Stimulated activated CD8-positive, alpha-beta memory T cell treated with anti-CD3 and anti-CD28 coated beads, Interleukin-7, amount 100 ng/mL, for 4 hours (primary cell): ENCODE data around the gene ZNF554.

ENCODE experiments used
- DNase-seq, 2 donors: peaks; one replicate each; pipeline ENCODE4 v3.0.0-alpha.2; 2020; ENCODE audit warnings: low read depth in 2 of 2

ZNF554 gene

DNA sequence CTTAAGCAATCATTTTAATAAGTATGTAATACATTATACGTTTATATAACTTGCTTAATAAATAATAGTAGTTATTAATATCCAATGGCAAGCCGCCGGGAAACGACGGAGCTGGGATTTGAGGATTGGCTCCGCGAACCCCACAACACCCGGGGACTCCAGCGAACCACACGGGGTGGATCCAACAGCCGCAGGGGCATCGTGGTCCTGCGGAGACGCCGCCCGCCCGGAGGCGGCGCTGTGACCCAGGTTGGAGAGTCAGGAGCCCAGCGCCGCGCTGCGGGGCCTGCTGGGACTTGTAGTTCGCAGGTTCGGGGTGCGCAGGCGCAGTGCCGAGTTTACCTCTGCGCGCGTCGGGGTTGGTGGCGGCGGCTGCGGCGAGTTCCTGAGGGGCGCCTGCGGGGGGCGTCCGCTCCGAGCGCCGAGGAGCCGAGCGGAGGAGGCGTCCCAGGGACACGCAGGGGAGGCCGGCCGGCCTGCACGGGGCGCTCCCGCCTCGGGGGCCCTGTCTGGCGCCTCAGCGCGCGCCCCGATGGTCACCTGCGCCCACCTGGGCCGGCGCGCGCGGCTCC is at the start of gene ZNF554:
Gene ZNF554, plus strand, starts transcription at position 329 of the 572 bp plus-strand sequence. Its CDS starts 204 bp downstream, at position 533.
- DNase-seq, result peak; percentile 94 to 97

DNA sequence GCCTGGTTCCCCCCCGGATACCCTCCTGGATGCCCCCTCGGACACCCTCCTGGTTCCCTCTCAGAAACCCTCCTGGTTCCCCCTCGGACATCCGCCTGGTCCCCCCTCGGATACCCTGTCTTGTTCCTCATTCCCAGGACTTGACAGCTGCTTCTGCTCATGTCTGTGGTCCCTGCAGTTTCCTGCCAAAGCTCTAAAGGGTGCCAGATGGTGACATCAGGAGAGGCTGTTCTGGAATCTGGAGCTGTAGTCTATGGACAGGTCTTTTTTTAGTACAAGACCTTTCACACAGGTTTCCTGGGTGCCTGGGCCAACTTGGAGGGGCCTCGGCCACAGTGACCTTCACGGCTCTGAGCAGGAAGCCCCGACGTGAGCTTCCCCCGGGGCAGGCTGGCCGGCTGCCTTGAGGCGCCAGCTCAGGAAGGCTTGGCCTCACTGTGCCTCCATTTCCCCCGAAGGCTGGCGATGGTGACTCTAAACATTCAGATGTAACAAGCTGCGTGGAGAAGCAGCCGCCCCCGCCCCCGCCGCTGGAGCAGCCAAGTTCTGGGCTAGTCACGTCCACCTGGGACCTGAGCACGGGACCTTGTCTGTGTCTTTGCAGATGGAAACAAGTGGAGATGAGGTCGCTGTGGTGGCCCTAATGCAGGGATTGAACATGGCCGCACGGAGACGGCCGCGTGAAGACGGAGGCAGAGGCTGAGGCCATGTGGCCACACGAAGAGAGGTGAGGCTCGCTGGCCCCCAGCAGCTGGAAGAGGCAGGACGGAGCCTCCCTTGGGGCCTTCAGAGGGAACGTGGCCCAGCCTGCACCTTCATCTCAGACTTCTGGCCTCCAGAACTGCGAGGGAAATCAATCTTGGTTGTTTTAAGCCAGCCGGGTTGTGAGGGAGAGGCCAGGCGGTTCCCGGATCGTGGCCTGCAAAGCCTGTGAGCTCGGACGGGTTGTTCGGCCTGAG is 49.3 kb upstream of the ZNF554 start:
- DNase-seq, result no peak

DNA sequence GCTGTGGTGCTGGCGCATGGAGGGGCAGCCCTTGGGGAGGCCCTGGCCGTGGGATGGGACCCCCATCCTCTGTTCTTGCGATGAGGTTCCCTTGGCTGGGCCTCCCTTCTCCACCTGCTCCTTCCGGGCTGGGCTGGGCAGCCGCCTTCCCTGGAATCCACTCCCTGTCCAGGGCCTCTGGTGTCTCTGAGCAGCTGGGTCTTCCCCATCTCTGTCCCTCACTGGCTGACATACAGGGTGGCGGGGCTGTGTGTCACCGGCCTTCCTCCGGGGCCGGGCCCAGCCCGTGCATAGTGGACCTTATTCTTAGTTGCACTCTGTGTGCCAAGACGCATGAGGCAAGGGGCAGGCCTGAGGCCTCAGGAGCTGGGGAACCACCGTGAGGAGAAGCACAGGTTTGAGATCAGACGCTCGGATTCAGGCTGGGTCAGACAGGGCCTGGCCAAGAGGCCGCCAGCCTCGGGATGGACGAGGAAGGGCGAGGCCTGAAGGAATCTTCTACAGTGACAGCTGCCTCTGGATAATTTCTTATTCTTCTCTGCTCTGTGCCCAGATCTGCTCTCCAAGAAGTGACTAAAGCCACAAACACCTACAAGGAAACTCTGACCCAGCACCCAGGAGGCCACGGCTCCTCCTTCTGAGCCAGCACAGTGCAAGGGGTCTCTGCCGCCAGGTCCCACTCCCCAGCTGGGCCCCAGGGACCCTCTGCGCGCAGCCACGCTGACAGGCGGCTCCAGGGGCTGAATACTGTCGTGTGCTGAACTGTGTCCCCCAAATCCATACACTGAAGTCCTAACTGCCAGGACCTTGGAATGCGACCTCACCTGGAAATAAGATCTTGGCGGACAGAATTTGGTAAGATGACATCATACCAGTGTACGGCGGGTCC is 47.6 kb upstream of the ZNF554 start:
- DNase-seq, result no peak

DNA sequence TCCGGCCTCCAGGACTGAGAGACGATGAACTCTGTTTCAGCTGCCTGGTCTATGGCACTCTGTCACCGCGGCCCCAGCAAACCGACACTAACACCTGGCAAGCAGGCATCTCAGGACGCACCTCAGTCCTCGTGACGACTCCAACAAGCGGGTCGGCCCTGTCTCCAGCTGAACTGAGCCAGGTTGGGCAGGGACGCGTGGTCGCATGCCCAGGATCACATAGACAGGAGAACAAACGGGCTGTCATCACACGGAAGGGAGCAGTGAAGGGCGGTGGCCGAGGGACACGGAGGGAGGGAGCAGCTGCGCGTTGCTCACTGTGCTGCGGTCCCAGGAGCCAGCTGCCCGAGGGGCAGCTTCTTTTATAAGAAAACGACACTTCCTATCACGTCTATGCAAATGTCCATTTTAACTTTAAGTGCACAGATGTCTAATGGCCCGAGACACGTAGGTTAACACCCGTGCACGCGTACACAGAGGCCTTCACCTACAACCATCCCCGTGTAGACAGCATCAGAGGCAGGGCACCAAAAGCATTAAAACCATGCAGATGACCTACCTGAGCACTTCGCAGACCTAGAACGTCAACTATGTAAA is 45.5 kb upstream of the ZNF554 start:
- DNase-seq, result no peak

DNA sequence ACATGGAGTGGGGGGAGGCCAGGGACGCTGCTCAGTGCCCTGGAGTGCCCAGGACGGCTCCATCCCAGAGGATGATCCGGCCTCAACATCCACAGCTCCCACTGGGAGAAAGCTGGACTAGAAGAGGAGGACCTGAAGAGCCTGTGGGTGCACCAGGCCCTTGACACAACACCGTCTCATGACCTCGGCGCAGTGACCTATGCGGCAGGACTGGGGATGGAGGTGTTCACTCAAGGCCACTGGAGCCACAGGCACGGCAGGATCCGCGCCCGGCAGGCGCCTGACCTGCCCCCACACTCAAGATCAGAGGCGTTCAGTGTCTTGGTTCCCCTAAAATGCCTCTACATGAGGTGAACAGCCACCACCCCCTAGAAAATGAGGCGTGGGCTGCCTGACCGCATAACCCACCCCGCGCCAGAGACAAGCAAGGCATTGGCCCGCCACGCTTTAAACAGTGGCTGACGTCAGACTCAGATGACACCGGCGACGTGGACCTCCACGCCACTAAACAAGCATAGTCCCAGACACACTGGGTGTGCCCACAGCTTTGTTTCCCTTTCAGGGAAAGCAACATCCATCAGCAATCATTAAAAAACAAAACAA is 44.6 kb upstream of the ZNF554 start:
- no peak for DNase-seq

DNA sequence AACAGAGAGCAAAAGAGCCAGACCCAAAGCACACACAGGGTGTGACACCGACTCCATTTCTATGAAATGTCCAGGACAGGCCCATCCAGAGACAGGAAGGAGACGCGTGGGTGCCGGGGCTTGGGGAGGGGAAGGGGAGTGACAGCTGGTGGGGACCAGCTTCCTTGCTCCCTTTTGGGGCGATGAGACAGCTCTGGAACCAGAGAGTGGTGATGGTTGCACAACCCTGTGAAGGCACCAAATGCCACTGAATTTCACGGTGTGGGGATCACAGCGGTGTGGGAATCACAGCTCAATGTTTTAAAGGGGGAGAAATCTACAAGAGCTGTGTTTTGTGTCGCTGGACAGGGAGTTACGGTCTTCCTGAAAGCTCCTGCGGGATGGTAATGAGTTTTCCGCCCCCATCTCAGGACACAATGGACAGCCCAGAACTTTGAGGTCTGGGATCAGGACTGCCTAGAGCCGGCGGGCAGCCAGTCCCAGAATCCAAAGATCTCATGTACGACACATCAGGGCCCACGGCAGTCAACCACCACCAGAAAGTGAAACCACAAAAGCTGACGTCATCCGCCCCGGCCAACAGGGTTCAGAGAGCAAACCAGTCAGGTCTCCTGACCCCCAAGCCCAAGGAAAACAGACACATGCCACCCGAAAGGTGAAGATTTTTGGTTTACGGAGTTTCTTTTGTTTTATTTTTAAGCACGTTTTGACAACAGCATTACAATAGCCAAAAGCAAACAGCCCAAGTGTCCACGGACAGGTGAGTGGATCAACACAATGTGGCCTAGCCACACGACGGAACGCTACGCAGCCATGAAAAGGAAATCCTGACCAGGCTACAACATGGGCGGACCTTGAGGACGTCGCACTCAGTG is 43.9 kb upstream of the ZNF554 start:
- peak; percentile 61 to 64 for DNase-seq

DNA sequence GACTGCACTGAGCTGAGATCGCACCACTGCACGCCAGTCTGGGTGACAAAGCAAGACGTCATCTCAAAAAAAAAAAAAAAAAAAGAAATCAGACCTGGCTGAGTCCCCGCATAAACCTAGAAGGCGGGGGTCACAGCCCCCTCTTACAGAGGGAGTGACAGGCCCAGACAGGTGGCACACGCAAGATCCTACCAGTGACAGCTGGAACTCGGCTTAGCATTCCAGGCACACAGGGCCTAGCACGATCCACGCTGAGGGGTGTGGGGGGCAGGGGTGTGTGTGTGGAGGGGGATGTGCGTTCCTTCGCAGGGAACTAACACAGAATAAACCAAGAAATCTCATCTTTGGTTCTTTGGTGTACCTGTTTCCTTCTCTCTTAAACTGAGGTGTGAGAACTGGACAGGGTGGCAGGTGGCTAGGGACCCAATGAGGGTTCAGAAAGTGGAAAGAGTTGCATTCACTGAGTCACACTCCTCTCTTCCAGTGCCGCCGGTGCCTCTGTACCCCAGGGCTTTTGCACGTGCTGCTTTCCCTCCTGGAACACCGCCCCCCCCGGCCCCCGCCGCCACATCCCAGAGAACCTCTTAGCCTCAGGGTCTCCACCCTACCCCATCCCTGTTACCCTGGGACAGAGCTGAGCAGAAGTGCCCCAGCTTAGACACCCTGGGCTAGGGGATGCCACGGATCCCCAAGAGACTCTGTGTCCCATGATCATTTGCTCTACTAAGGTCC is 41.5 kb upstream of the ZNF554 start:
- DNase-seq, result no peak

DNA sequence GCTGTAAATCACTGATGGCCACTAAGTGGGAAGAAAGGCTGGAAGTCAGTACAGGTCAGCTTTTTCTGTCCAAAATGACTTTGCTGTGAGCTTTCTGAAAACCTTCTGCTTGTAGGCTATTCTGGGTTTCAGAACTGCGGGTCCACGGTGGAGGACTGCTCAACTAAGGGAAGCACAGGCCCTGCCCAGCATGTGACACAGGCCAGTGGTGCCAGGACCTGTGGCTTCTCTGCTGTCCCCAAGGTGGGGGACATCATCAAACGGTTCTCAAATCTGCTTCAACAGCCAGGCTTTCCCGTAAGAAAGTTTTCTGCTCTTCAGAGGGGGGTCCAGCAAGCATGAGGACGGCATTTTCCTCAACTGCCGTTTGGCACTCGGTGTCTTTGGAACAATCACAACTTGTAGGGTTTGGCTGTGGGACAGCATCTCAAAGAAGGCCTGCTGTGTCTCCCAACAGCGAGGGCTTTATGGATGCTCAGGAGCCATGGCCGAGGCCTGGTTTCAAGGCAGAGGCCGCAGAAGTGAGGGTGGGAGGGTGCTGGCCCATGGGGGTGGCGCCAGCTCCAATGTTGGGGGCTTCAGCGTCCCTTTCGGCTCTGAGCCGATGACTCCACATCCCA is 40.4 kb upstream of the ZNF554 start:
- DNase-seq, result no peak

DNA sequence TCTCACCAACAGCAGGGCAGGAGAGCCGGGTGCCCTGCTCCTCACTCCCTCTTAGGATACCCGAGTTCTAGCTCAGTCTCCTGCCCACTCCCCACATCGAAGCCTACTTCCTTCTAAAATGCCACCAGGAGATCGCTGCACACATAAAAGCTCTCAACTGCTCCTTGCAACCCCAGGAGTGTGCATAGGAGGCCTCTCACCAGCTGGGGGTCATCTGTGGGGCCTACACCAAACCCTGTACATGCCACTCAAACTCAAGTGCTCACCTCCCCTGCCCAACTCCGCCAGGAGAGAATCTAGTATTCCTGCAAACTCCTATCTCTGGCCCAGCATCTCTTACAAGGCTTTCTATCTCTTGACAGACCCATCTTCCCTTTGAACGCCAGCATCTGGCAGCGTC is 39.4 kb upstream of the ZNF554 start:
- no peak for DNase-seq

DNA sequence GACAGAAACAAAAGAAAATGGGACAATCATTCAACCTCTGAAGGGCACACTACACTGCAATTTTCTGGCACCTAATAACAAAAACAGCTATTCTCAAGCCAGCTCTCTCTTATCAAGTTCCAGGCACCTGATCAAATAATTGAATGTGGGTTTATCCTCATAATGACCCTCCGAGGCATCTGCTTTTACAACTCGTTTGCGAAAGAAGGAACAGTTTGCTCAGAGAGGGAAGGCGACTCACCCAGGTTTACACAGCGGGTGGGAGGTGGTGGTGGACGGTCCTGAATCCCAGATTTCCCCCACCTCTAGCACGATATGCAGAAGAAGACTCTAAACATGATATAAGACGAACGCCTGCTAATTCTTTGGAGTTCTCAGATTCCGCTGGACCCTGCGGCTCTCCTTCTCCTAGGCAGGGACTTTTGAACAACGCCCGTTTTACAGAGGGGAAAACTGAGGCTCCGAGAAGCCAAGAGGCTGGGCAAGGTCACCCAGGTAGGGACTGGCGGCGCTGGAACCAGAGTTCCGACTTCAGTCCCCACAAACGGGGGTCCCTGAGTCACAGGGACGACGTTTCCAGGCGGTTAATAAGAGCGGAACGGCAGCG is 37.2 kb upstream of the ZNF554 start:
- no peak for DNase-seq

DNA sequence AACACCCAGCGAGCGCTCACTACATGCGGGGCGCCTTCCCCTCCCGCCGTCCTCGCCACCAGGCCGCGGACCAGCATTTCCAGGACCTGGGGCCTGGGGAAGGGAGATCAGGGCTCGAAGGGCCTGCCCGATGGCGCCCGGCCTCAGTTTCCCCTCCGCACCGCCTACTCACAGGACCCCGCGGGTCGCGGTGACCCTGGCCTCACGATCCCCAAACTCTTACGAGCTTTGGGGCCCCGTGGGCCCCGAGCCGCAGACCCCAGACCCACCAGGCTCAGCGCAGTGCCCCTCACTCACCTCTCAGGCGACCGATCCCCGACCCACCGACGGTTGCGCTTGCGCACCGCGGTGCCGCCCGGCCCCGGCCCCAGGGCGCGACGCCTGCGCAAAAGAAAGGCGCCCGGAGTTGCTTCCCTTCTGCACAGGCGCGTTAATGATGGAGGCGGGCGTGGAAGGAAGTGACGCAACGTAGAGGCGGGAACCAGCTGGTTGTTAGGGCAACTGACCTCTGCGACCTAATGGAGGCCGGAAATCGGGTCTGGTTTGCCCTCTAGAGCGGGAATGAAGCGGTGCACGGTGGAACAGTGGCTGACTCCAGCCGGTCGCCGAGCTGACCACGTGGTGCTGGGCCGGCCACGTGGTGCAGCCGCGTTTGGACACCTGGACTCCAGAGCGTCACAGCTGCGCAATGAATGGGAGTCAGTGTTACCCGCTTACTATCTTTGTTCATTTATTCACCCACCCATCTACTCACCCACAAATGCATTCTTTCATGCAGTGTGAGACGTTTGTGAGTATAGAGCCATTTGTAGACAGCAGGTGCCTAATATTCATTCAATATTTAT is 36.5 kb upstream of the ZNF554 start, which contains the start of gene SGTA:
Gene SGTA, minus strand, starts transcription at position 338 of the 845 bp plus-strand sequence. CDS start 14,205 bp downstream, outside the sequence.
- DNase-seq, result peak; percentile 95

DNA sequence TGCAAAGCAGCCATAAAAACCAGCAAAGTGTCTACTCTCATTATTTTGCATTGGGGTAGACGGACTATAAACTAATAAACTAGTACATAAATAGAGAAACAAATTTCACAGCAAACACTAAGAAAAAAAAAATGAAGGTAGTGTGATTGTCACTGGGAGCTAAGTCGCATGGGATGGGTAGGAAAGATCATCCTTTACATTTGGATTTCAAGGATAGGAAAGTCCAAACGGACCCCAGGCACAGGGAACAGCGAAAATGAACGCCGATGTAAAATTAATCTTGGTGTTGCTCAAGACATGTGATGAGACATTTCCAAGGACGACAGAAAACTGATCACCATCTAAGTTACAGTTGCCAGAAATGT is 35.9 kb upstream of the ZNF554 start:
- DNase-seq, result no peak

DNA sequence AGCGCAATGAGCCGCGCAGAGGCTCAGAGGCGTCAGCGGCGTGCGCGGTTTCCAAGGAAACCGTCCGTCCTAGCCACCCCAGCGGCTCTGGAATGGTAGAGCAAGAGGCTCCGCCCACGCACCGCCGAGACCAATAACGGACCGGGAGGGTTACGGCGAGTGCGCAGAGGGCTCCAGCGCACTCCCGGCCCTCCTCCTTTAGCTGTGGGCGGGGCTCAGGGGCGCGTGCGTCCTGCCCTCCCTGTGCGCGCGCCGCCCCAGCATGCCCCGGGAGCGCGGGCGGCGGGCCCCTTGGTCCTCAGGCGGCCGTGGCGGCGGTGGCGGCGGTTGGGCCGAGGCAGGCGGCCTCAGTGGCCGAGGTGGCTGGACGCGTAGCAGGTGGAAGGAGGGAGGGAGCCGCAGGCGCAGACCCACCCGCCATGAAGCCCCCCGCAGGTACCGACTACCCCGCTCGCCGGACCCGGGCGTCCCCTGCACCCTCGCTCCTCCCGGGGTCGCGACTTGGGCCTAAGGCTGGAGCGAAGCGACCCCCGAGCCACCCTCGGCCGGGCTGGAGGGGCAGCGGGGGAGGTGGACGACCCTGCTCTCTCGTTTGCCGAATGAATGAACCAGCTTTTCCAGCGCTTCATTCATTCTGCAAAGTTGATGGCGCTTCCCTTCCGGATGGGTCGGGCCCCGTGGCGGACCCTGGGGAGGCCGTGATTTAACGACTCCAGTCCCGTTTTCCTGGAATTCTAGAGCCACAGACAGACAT is 34.2 kb upstream of the ZNF554 start, which contains the start of gene THOP1:
Gene THOP1, plus strand, starts transcription at position 260 of the 754 bp plus-strand sequence. Its CDS starts 160 bp downstream, at position 420.
- DNase-seq, result peak; percentile 99

DNA sequence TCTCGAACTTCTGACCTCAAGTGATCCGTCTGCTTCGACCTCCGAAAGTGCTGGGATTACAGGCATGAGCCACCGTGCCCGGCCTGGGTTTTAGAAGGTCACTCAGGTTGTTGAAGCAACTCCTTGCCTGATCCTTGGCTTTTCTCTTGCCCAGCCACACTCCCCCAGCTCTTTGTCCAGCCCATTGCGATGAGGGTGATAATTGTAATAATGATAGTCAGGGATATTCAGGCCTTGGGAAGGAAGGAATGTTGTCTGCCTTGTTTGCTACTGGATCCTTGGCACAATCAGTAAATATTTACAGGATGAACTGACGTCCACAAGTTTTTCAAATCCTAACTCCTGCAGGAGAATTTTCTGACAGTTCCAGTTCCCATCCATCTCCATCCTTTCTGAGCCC is 32.6 kb upstream of the ZNF554 start:
- DNase-seq, result no peak

DNA sequence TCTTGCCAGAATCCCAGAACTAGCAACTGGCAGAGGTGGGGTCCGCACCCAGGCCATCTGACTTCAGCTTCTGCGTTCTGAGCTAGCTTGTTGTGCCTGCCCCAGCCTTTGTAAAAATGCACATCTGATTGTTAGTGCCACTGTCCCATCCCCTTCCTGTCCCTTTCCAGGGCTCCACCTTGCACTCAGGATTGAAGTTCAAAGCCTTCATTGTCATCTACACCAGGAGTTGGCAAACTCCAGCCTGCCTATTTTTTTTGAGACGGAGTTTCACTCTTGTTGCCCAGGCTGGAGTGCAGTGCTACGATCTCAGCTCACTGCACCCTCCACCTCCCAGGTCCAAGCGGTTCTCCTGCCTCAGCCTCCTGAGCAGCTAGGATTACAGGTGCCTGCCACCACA is 31.4 kb upstream of the ZNF554 start:
- DNase-seq, result no peak

DNA sequence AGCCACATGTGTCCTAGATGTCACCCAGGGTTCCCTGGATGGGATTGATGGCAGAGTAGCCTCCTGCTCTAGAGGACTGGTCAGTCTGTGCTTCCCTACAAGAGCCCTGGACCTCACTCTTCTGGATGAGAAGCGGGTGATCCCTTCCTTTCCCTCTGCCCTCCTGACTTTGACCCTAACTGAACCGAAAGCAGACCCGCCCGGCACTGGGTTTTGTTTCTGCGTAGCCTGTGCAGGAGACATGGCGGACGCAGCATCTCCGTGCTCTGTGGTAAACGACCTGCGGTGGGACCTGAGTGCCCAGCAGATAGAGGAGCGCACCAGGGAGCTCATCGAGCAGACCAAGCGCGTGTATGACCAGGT is 29.5 kb upstream of the ZNF554 start:
- no peak for DNase-seq
